K562 (cell line): ENCODE data around the gene IGFBP4. TPM values are rescaled to one million over a fixed set of nuclear protein-coding genes. Genes with fewer than 3 reads are reported as not detected.

Experiments used
- EGR1 ChIP-seq: fragments of 450-650 bp; conservative IDR thresholded peaks from 2 replicates; pipeline ENCODE4 v1.6.1; 2017; ENCODE audit warnings: mild to moderate bottlenecking
- polyA plus RNA-seq, 8 experiments: library from polyadenylated mRNA; depleted of rRNA in 4 of 8; stranded (reverse) in 5 of 8; unstranded in 3 of 8; fragments of >200 nt; fragmentation: Nextera tagmentation in 2 of 8; fragmentation: Illumina TruSeq in 1 of 8; extraction: Ambion mirVana in 2 of 8; extraction: Trizol in 1 of 8; gene quantifications; 2 replicates each; pipeline versions ENCODE4 v1.2.1 to v1.2.3, GENCODE V29; 2011 to 2014; ENCODE audit warnings: inconsistent platforms in 1 of 8, missing spikeins in 1 of 8
- total RNA-seq, 7 experiments: library from RNA; depleted of rRNA in 6 of 7; stranded (reverse); fragments of >200 nt in 6 of 7; fragmentation: Illumina TruSeq in 2 of 7; extraction: Trizol in 2 of 7; gene quantifications; 2 replicates each; pipeline versions ENCODE4 v1.2.1 to v1.2.3, GENCODE V29; 2011 to 2021; ENCODE audit warnings: low replicate concordance in 1 of 7
- TF ChIP-seq, protein P1 (sequence below): fragments of 450-650 bp; IDR thresholded peaks from 2 replicates; pipeline ENCODE4 v1.6.1; 2016; ENCODE audit warnings: mild to moderate bottlenecking, moderate library complexity
- TF ChIP-seq, protein P2 (sequence below), 3 experiments: IDR thresholded peaks in 2 of 3; conservative IDR thresholded peaks in 1 of 3; 2 replicates each; pipeline ENCODE4 v1.5.1; 2011 to 2012; ENCODE audit warnings: low read length in 3 of 3, mild to moderate bottlenecking in 3 of 3, control low read depth in 2 of 3, improper control_type of control experiment in 1 of 3, inconsistent platforms in 1 of 3, low read depth in 1 of 3, mixed read lengths in 1 of 3, moderate library complexity in 1 of 3; ENCODE audit not compliant: insufficient read depth in 2 of 3

IGFBP4 gene
- total and polyA plus RNA-seq, 9 of the 15 experiments (the other 6 are each of a cell fraction or from before 2014, with no cell fraction given) = 8.8 to 99.8 (median 18.6) TPM

DNA sequence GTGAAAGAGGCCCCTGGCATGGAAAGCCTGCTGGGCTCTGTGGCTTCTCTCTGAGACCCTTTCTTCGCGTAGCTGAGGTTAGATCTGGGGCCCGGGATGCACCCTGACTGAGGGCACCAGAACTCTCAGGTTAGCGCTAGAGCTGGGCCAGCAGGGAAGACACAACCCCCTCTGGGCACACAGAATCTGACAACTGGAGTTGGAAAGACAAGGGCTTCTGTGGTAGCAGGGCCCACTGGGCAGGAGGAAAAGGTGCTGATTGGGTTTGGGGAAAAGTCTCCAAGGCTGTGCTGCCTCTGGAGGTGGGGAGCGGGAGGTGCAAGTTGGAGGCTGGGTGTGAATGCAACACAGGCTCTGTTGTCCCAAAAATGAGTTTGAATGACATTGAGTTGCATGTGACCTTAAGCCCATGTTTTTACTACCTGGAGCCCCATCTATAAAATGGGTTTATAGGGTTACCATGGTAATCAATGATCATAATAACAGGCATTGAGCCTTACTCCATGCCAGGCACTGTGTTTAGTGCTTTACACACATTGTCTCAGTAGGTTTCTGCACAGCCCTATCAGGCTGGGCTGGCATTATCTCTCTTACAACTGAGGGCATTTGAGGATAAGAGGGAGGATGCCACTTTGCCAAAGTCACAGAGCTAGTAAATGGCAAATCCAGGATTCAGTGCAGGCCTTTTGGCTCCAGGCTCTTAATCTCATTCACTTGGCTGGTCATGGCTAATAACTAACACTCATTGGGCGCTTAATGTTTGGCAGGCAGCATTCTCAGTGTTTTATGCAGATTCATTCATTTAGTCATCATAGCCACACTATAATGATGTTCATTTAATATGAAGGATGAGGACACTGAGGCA is 9.5 kb upstream of the IGFBP4 start (continued):
- TF ChIP-seq, protein P1, sequence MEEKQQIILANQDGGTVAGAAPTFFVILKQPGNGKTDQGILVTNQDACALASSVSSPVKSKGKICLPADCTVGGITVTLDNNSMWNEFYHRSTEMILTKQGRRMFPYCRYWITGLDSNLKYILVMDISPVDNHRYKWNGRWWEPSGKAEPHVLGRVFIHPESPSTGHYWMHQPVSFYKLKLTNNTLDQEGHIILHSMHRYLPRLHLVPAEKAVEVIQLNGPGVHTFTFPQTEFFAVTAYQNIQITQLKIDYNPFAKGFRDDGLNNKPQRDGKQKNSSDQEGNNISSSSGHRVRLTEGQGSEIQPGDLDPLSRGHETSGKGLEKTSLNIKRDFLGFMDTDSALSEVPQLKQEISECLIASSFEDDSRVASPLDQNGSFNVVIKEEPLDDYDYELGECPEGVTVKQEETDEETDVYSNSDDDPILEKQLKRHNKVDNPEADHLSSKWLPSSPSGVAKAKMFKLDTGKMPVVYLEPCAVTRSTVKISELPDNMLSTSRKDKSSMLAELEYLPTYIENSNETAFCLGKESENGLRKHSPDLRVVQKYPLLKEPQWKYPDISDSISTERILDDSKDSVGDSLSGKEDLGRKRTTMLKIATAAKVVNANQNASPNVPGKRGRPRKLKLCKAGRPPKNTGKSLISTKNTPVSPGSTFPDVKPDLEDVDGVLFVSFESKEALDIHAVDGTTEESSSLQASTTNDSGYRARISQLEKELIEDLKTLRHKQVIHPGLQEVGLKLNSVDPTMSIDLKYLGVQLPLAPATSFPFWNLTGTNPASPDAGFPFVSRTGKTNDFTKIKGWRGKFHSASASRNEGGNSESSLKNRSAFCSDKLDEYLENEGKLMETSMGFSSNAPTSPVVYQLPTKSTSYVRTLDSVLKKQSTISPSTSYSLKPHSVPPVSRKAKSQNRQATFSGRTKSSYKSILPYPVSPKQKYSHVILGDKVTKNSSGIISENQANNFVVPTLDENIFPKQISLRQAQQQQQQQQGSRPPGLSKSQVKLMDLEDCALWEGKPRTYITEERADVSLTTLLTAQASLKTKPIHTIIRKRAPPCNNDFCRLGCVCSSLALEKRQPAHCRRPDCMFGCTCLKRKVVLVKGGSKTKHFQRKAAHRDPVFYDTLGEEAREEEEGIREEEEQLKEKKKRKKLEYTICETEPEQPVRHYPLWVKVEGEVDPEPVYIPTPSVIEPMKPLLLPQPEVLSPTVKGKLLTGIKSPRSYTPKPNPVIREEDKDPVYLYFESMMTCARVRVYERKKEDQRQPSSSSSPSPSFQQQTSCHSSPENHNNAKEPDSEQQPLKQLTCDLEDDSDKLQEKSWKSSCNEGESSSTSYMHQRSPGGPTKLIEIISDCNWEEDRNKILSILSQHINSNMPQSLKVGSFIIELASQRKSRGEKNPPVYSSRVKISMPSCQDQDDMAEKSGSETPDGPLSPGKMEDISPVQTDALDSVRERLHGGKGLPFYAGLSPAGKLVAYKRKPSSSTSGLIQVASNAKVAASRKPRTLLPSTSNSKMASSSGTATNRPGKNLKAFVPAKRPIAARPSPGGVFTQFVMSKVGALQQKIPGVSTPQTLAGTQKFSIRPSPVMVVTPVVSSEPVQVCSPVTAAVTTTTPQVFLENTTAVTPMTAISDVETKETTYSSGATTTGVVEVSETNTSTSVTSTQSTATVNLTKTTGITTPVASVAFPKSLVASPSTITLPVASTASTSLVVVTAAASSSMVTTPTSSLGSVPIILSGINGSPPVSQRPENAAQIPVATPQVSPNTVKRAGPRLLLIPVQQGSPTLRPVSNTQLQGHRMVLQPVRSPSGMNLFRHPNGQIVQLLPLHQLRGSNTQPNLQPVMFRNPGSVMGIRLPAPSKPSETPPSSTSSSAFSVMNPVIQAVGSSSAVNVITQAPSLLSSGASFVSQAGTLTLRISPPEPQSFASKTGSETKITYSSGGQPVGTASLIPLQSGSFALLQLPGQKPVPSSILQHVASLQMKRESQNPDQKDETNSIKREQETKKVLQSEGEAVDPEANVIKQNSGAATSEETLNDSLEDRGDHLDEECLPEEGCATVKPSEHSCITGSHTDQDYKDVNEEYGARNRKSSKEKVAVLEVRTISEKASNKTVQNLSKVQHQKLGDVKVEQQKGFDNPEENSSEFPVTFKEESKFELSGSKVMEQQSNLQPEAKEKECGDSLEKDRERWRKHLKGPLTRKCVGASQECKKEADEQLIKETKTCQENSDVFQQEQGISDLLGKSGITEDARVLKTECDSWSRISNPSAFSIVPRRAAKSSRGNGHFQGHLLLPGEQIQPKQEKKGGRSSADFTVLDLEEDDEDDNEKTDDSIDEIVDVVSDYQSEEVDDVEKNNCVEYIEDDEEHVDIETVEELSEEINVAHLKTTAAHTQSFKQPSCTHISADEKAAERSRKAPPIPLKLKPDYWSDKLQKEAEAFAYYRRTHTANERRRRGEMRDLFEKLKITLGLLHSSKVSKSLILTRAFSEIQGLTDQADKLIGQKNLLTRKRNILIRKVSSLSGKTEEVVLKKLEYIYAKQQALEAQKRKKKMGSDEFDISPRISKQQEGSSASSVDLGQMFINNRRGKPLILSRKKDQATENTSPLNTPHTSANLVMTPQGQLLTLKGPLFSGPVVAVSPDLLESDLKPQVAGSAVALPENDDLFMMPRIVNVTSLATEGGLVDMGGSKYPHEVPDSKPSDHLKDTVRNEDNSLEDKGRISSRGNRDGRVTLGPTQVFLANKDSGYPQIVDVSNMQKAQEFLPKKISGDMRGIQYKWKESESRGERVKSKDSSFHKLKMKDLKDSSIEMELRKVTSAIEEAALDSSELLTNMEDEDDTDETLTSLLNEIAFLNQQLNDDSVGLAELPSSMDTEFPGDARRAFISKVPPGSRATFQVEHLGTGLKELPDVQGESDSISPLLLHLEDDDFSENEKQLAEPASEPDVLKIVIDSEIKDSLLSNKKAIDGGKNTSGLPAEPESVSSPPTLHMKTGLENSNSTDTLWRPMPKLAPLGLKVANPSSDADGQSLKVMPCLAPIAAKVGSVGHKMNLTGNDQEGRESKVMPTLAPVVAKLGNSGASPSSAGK = no peak
- TF ChIP-seq EGR1 = no peak
- TF ChIP-seq, protein P2, sequence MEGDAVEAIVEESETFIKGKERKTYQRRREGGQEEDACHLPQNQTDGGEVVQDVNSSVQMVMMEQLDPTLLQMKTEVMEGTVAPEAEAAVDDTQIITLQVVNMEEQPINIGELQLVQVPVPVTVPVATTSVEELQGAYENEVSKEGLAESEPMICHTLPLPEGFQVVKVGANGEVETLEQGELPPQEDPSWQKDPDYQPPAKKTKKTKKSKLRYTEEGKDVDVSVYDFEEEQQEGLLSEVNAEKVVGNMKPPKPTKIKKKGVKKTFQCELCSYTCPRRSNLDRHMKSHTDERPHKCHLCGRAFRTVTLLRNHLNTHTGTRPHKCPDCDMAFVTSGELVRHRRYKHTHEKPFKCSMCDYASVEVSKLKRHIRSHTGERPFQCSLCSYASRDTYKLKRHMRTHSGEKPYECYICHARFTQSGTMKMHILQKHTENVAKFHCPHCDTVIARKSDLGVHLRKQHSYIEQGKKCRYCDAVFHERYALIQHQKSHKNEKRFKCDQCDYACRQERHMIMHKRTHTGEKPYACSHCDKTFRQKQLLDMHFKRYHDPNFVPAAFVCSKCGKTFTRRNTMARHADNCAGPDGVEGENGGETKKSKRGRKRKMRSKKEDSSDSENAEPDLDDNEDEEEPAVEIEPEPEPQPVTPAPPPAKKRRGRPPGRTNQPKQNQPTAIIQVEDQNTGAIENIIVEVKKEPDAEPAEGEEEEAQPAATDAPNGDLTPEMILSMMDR (IDR thresholded peaks at IDR 0.05 in 2 of 3, conservative IDR thresholded peaks at IDR 0.05 in 1 of 3; ENCODE audit: insufficient read depth in 2 of 3, low read depth in 1 of 3, low read length in 3 of 3) = peak; percentile 71 to 86 (median 75)
